ENCODE results near the gene FAM184A. TPM values are rescaled to one million over a fixed set of nuclear protein-coding genes. Genes with fewer than 3 reads are reported as not detected.
A peak's percentile ranks its signal among the peaks of the same experiment; 100 is the strongest.

Gene FAM184A
- total RNA-seq, 2 donors from 2014 or later, result 0.43 to 2.1 TPM

GRCh38 chr6:119079283-119079809 is 882 bp upstream of the FAM184A start:
- Mint-ChIP-seq H3K9me3 (no peaks in the 10 kb centered on the region), H3K27me3 (peaks cover 17 to 19% of the 10 kb centered on the region in 2 donors), H3K27ac (peak overlapping the region; percentile 17 to 81), H3K4me1 (ENCODE audit: low read depth in 2 of 2) (peaks cover 9 to 21% of the 10 kb centered on the region in 2 donors), H3K36me3 (peaks cover 7% of the 10 kb centered on the region), H3K4me3 (peak overlapping the region; percentile 89)
- no peak for ATAC-seq
- no peak for DNase-seq (ENCODE audit: low spot score)

- Mint-ChIP-seq H3K9me3 (no peaks in the 10 kb centered on the region), H3K4me3 (peak overlapping the region; percentile 69), H3K27me3 (peaks cover 28 to 30% of the 10 kb centered on the region in 2 donors), H3K4me1 (ENCODE audit: low read depth in 2 of 2) (peaks cover 9 to 21% of the 10 kb centered on the region in 2 donors), H3K36me3 (no peaks in the 10 kb centered on the region), H3K27ac (peak overlapping the region in 1 of 2 donors; percentile 2)
- ATAC-seq, result peak; percentile 11 to 32
- DNase-seq (ENCODE audit: low spot score), result no peak
Observed at GRCh38 chr6:119077643-119078375, 655 bp downstream of the FAM184A start.

DNA sequence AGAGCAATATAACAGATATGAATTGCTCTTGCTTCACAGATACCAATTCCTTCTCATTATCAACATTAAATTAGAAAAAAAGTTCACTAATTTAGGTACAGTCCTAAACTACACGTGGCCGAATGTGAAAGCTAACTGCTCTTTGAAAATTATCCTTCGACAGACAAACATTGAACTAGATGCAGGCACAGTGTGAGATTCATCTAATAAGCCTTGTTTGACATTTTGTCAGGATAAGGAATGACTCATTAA is 1.1 kb downstream of the FAM184A start:
- Mint-ChIP-seq H3K9me3 (no peaks in the 10 kb centered on the region), H3K4me3 (peak overlapping the region; percentile 69), H3K27ac (peak overlapping the region; percentile 2 to 12), H3K4me1 (ENCODE audit: low read depth in 2 of 2) (peaks cover 9 to 21% of the 10 kb centered on the region in 2 donors), H3K27me3 (peaks cover 28 to 30% of the 10 kb centered on the region in 2 donors), H3K36me3 (no peaks in the 10 kb centered on the region)
- ATAC-seq (no peak), DNase-seq (ENCODE audit: low spot score) (no peak)

GRCh38 chr6:119076576-119077390 is 1.7 kb downstream of the FAM184A start:
- H3K27me3 Mint-ChIP-seq, result peaks cover 28 to 30% of the 10 kb centered on the region in 2 donors

DNA sequence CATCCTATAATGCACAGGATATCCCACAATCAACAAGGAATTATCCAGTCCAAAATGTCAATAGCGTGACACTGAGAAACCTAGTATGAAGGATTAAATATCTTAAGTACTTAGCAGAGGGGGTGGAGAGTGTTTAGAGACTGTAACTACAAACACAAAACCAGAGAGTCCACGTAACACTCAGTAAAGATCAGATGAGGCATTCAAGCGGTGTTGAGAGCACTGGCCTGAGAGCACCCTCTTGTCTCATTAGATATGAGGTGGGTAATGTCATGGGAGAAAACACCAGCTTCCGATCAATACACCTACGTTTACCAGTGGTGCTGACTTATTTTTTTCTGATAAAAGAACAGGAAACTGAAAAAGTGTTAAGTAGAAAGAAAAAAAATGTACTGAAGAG is 2.3 kb downstream of the FAM184A start:
- no peak for DNase-seq (ENCODE audit: low spot score)
- H3K4me1 Mint-ChIP-seq (ENCODE audit: low read depth in 2 of 2), result peaks cover 9 to 21% of the 10 kb centered on the region in 2 donors
- no peak for ATAC-seq
- no peaks in the 10 kb centered on the region for H3K9me3 Mint-ChIP-seq
- H3K27me3 Mint-ChIP-seq, result peaks cover 28 to 30% of the 10 kb centered on the region in 2 donors
- H3K27ac Mint-ChIP-seq, result no peak overlapping the region
- no peaks in the 10 kb centered on the region for H3K36me3 Mint-ChIP-seq
- peak overlapping the region; percentile 69 for H3K4me3 Mint-ChIP-seq

More at GRCh38 chr6:119076576-119077390, 1.7 kb downstream of the FAM184A start:
- peak overlapping the region; percentile 69 for H3K4me3 Mint-ChIP-seq
- H3K36me3 Mint-ChIP-seq, result no peaks in the 10 kb centered on the region
- DNase-seq (ENCODE audit: low spot score) (no peak), ATAC-seq (no peak)
- no peaks in the 10 kb centered on the region for H3K9me3 Mint-ChIP-seq
- H3K4me1 Mint-ChIP-seq (ENCODE audit: low read depth in 2 of 2), result peaks cover 9 to 21% of the 10 kb centered on the region in 2 donors
- peak overlapping the region; percentile 2 to 12 for H3K27ac Mint-ChIP-seq

GRCh38 chr6:119075200-119075981 is 3.1 kb downstream of the FAM184A start:
- no peak for DNase-seq (ENCODE audit: low spot score)
- no peak for ATAC-seq
- Mint-ChIP-seq H3K36me3 (no peaks in the 10 kb centered on the region), H3K9me3 (no peaks in the 10 kb centered on the region), H3K4me1 (ENCODE audit: low read depth in 2 of 2) (peaks cover 9 to 21% of the 10 kb centered on the region in 2 donors), H3K27ac (no peak overlapping the region), H3K27me3 (peaks cover 28 to 30% of the 10 kb centered on the region in 2 donors), H3K4me3 (no peak overlapping the region)

DNA sequence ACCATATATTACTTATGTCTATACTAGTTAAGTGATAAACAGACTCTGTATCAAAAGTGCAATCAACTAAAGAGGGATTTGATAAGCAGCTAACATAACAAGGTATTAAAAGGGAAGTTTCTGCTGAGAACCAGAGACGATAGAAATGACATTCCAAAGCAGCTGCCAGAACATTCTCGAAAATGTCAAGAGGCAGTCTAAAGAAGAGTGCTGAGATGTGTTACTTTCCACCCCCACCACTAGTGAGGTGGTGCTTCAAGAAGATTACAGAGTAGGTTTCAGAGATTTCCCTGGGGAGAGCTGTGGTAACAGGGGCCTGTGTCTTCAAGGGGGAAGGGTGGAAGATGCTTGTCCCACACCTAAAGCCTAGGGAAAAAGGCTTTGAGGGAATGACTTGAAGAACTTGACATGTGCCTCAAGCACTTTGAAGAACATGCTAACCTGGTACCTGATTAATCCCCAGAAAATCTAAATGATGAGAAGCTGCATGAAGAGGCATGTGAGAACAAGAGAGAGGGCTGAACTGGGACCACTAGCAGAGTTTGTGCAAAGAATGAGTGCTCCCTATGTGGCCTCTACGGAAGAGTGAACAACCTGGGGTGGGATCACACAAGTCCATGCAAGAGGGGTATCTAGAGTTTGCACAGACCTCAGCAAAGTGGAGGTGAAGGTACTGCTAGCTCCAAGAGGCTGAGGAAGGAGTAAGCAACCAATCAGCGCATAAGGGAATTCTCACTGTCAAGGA is 5.0 kb downstream of the FAM184A start:
- Mint-ChIP-seq H3K9me3 (no peaks in the 10 kb centered on the region), H3K4me1 (ENCODE audit: low read depth in 2 of 2) (peaks cover 3 to 16% of the 10 kb centered on the region in 2 donors), H3K4me3 (no peak overlapping the region), H3K36me3 (no peaks in the 10 kb centered on the region), H3K27me3 (peaks cover 28 to 30% of the 10 kb centered on the region in 2 donors), H3K27ac (no peak overlapping the region)
- DNase-seq (ENCODE audit: low spot score), result no peak
- no peak for ATAC-seq

GRCh38 chr6:119071576-119071975 is 6.9 kb downstream of the FAM184A start:
- Mint-ChIP-seq H3K9me3 (no peaks in the 10 kb centered on the region), H3K4me3 (no peak overlapping the region), H3K36me3 (no peaks in the 10 kb centered on the region), H3K27ac (no peak overlapping the region), H3K4me1 (ENCODE audit: low read depth in 2 of 2) (peaks cover 0 to 6% of the 10 kb centered on the region in 2 donors), H3K27me3 (peaks cover 18 to 19% of the 10 kb centered on the region in 2 donors)
- DNase-seq (ENCODE audit: low spot score) (no peak), ATAC-seq (no peak)

DNA sequence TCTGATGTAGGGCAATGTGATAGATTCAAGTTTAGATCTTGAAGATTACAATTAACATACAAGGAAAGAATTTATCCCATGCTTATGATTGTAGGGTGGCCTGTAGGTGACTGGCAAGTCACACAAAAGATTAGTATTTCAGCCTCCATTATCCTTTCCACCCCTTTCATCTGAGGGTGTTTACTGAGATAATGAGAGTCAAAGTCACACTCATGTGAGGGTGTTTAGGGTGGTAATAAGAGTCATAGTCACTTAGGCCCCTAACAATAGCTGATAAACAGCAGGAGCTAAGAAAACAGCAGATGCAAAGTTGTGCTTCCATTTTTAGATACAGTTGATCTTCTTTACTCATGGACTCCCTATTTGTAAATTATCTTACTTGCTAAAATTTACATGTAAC is 11.4 kb downstream of the FAM184A start:
- no peaks in the 10 kb centered on the region for H3K4me1 Mint-ChIP-seq (ENCODE audit: low read depth in 2 of 2)
- DNase-seq (ENCODE audit: low spot score), result no peak
- no peak overlapping the region for H3K4me3 Mint-ChIP-seq
- no peaks in the 10 kb centered on the region for H3K27me3 Mint-ChIP-seq
- H3K9me3 Mint-ChIP-seq, result no peaks in the 10 kb centered on the region
- ATAC-seq, result no peak
- no peak overlapping the region for H3K27ac Mint-ChIP-seq
- H3K36me3 Mint-ChIP-seq, result no peaks in the 10 kb centered on the region

- H3K36me3 Mint-ChIP-seq, result no peaks in the 10 kb centered on the region
- DNase-seq (ENCODE audit: low spot score), result no peak
- no peak for ATAC-seq
- no peaks in the 10 kb centered on the region for H3K9me3 Mint-ChIP-seq
- no peaks in the 10 kb centered on the region for H3K27me3 Mint-ChIP-seq
- no peak overlapping the region for H3K27ac Mint-ChIP-seq
- no peaks in the 10 kb centered on the region for H3K4me1 Mint-ChIP-seq (ENCODE audit: low read depth in 2 of 2)
- H3K4me3 Mint-ChIP-seq, result no peak overlapping the region
Observed at GRCh38 chr6:119066517-119066916, 11.9 kb downstream of the FAM184A start.

- no peaks in the 10 kb centered on the region for H3K4me1 Mint-ChIP-seq (ENCODE audit: low read depth in 2 of 2)
- H3K27ac Mint-ChIP-seq, result no peak overlapping the region
- no peak overlapping the region for H3K4me3 Mint-ChIP-seq
- no peak for DNase-seq (ENCODE audit: low spot score)
- no peak for ATAC-seq
- peaks cover 0 to under 1% of the 10 kb centered on the region in 2 donors for H3K27me3 Mint-ChIP-seq
- H3K36me3 Mint-ChIP-seq, result no peaks in the 10 kb centered on the region
- H3K9me3 Mint-ChIP-seq, result no peaks in the 10 kb centered on the region
Observed at GRCh38 chr6:119065955-119066354, 12.5 kb downstream of the FAM184A start.

- Mint-ChIP-seq H3K36me3 (no peaks in the 10 kb centered on the region), H3K9me3 (no peaks in the 10 kb centered on the region), H3K27ac (no peak overlapping the region), H3K4me1 (ENCODE audit: low read depth in 2 of 2) (no peaks in the 10 kb centered on the region), H3K4me3 (no peak overlapping the region), H3K27me3 (peaks cover 0 to 4% of the 10 kb centered on the region in 2 donors)
- no peak for ATAC-seq
- DNase-seq (ENCODE audit: low spot score), result no peak
Observed at GRCh38 chr6:119065382-119065781, 13.1 kb downstream of the FAM184A start.

DNA sequence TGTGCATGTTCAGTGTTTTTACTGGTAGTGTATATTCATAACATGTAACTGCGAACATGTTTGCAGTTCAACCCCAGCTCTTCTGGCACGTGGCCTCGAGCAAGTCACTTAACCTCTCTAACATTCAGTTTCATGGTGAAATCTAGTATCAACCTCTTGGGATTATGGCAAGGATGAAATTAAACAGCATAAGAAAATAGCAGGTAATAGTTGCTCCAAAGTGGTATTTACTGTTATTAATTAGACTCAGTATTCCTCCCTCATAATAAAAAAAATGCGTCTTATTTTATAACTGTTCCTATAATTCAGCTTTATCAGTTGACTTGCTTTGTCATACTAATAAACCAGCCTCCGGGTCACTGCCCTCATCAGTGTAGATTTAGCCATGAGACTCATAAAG is 15.0 kb downstream of the FAM184A start:
- ATAC-seq, result no peak
- Mint-ChIP-seq H3K27me3 (peaks cover 0 to 10% of the 10 kb centered on the region in 2 donors), H3K27ac (no peak overlapping the region), H3K36me3 (no peaks in the 10 kb centered on the region), H3K4me3 (no peak overlapping the region), H3K9me3 (no peaks in the 10 kb centered on the region), H3K4me1 (ENCODE audit: low read depth in 2 of 2) (no peaks in the 10 kb centered on the region)
- DNase-seq (ENCODE audit: low spot score), result no peak

All from natural killer cell treated with Interleukin-12 subunit alpha and Interleukin-12 subunit beta and Interleukin-15 and Interleukin-18, amount 100 ng/mL, for 72 hours (primary cell).